ENCODE results near the gene SYT7. TPM values are rescaled to one million over a fixed set of nuclear protein-coding genes. Genes with fewer than 3 reads are reported as not detected.
"Not testable (repeated sequence)": the region's sequence is repeated elsewhere in the genome, so short reads cannot be mapped to it uniquely, and the experiment has no call there.

The SYT7 gene
- total RNA-seq, 3 donors from 2014 or later (not counting 1 experiment from before 2014, with no cell fraction given): 0.07 TPM; not detected in 2

DNA sequence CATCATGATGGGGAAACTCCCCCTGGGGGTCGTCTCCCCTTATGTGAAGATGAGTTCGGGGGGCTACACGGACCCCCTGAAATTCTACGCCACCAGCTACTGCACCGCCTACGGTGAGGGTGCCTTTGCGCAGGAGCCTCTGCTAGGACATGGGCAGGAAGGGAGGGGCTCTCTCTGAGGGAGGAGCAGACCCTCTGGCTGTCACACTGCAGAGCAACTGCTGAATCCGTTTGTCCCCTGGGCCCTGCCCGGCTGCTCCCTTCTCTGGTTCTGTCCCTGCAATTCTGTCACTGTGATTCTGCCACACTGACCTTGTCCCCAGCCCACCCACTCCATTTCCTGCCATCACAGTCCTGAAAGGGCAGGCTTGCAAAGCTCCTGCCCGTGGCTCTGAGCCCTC is 99.1 kb downstream of the SYT7 start:
- intact Hi-C loops (cut with micrococcal nuclease): no loop called here

DNA sequence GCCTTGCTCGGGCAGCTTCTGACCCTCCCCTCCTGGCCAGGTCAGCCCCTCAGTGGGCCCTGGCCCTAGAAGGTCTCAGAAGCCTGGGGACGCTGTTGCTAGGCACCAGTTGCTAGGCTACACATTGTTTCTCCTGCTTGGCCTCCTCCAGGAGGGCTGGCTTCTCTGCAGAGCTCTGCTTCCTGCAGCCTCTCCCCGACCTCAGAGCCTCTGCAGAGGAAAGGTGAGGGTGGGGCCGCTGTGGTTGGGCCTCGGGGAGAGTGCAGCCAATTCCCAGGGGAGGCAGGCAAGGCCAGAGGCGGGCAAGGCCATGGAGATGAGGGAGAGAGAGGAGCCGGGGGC is 99.9 kb downstream of the SYT7 start:
- intact Hi-C loops (cut with micrococcal nuclease): no loop called here
- Mint-ChIP-seq H3K27me3 (ENCODE audit: low read depth in 2 of 2) (peaks cover 0 to 3% of the 10 kb centered on the region in 2 donors), H3K4me3 (no peak overlapping the region), H3K4me1 (peaks cover 0 to 6% of the 10 kb centered on the region in 2 donors), H3K9me3 (no peaks in the 10 kb centered on the region), H3K36me3 (no peaks in the 10 kb centered on the region), H3K27ac (no peak overlapping the region)
- no peaks in the 10 kb centered on the region for H3K9me3 ChIP-seq (ENCODE audit: control insufficient read depth, insufficient read depth, low read length)
- DNase-seq (no peak), ATAC-seq (no peak)
- H3K4me3 ChIP-seq (ENCODE audit: low read length): no peak overlapping the region
- H3K4me1 ChIP-seq (ENCODE audit: control insufficient read depth, insufficient read depth, low read length): peaks cover 8% of the 10 kb centered on the region
- H3K36me3 ChIP-seq (ENCODE audit: control insufficient read depth, insufficient read depth, low read length): no peaks in the 10 kb centered on the region
- no peak overlapping the region for H3K27ac ChIP-seq (ENCODE audit: low read length)
- TF ChIP-seq, protein P1, sequence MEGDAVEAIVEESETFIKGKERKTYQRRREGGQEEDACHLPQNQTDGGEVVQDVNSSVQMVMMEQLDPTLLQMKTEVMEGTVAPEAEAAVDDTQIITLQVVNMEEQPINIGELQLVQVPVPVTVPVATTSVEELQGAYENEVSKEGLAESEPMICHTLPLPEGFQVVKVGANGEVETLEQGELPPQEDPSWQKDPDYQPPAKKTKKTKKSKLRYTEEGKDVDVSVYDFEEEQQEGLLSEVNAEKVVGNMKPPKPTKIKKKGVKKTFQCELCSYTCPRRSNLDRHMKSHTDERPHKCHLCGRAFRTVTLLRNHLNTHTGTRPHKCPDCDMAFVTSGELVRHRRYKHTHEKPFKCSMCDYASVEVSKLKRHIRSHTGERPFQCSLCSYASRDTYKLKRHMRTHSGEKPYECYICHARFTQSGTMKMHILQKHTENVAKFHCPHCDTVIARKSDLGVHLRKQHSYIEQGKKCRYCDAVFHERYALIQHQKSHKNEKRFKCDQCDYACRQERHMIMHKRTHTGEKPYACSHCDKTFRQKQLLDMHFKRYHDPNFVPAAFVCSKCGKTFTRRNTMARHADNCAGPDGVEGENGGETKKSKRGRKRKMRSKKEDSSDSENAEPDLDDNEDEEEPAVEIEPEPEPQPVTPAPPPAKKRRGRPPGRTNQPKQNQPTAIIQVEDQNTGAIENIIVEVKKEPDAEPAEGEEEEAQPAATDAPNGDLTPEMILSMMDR (IDR thresholded peaks at IDR 0.05): no peak
- H3K27me3 ChIP-seq (ENCODE audit: control insufficient read depth, insufficient read depth, low read length): no peaks in the 10 kb centered on the region
- WGBS (ENCODE audit: insufficient coverage): 55% methylated on average over 7 of the region's 7 CpGs

More for the DNA sequence above, 99.1 kb downstream of the SYT7 start:
- Histone ChIP-seq H3K27me3 (ENCODE audit: control insufficient read depth, insufficient read depth, low read length) (no peaks in the 10 kb centered on the region), H3K9me3 (ENCODE audit: control insufficient read depth, insufficient read depth, low read length) (no peaks in the 10 kb centered on the region), H3K27ac (ENCODE audit: low read length) (no peak overlapping the region), H3K4me1 (ENCODE audit: control insufficient read depth, insufficient read depth, low read length) (peaks cover 8% of the 10 kb centered on the region), H3K36me3 (ENCODE audit: control insufficient read depth, insufficient read depth, low read length) (no peaks in the 10 kb centered on the region), H3K4me3 (ENCODE audit: low read length) (no peak overlapping the region)
- ATAC-seq (no peak), DNase-seq (no peak)
- Mint-ChIP-seq H3K36me3 (no peaks in the 10 kb centered on the region), H3K9me3 (no peaks in the 10 kb centered on the region), H3K4me3 (no peak overlapping the region), H3K27me3 (ENCODE audit: low read depth in 2 of 2) (peaks cover 0 to 3% of the 10 kb centered on the region in 2 donors), H3K27ac (no peak overlapping the region), H3K4me1 (peaks cover 0 to 6% of the 10 kb centered on the region in 2 donors)
- TF ChIP-seq, protein P1 (IDR thresholded peaks at IDR 0.05): no peak
- 64% methylated on average over 10 of the region's 10 CpGs for WGBS (ENCODE audit: insufficient coverage)

DNA sequence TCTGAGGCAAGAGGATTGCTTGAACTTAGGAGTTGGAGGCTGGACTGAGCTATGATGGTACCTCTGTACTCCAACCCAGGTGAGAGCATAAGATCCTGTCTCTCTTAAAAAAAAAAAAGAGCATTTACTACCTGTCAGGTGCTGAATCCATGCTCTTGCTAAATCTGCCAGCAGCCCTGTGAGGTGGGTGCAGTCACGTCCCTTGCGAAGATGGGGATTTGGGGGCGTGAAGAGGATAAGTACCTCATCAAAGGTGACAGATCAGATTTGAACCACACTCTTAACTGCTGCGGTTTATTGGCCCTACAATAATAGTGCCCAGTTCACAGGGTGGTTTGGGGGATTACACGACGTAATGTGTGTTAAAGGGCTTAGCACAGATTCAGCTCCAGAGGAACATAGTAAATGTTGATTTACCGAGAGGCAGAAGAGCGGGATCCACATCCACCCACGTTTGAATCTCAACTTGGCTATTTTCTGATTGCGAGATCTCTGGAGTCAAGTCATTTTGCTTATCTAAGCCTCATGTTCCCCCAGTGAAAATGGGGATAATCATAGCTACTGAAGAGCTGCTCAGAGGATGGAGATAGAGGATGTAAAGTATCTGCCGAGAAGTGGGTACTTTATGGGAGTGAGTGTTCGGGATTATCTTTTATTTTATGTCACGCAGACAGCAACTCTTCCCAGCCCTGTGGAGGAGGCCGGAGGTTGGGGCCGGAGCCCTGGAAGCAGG is 100.4 kb downstream of the SYT7 start:
- Histone ChIP-seq H3K27ac (ENCODE audit: low read length) (no peak overlapping the region), H3K36me3 (ENCODE audit: control insufficient read depth, insufficient read depth, low read length) (no peaks in the 10 kb centered on the region), H3K4me3 (ENCODE audit: low read length) (no peak overlapping the region), H3K4me1 (ENCODE audit: control insufficient read depth, insufficient read depth, low read length) (peaks cover 8% of the 10 kb centered on the region), H3K9me3 (ENCODE audit: control insufficient read depth, insufficient read depth, low read length) (no peaks in the 10 kb centered on the region), H3K27me3 (ENCODE audit: control insufficient read depth, insufficient read depth, low read length) (no peaks in the 10 kb centered on the region)
- intact Hi-C loops (cut with micrococcal nuclease): no loop called here
- TF ChIP-seq, protein P1 (IDR thresholded peaks at IDR 0.05): no peak
- H3K27me3 Mint-ChIP-seq (ENCODE audit: low read depth in 2 of 2): peaks cover 0 to 3% of the 10 kb centered on the region in 2 donors
- WGBS (ENCODE audit: insufficient coverage): 90% methylated on average over 15 of the region's 15 CpGs
- H3K4me3 Mint-ChIP-seq: no peak overlapping the region
- H3K4me1 Mint-ChIP-seq: peaks cover 0 to 6% of the 10 kb centered on the region in 2 donors
- no peaks in the 10 kb centered on the region for H3K9me3 Mint-ChIP-seq
- DNase-seq: no peak
- H3K36me3 Mint-ChIP-seq: no peaks in the 10 kb centered on the region
- ATAC-seq: no peak
- H3K27ac Mint-ChIP-seq: no peak overlapping the region

DNA sequence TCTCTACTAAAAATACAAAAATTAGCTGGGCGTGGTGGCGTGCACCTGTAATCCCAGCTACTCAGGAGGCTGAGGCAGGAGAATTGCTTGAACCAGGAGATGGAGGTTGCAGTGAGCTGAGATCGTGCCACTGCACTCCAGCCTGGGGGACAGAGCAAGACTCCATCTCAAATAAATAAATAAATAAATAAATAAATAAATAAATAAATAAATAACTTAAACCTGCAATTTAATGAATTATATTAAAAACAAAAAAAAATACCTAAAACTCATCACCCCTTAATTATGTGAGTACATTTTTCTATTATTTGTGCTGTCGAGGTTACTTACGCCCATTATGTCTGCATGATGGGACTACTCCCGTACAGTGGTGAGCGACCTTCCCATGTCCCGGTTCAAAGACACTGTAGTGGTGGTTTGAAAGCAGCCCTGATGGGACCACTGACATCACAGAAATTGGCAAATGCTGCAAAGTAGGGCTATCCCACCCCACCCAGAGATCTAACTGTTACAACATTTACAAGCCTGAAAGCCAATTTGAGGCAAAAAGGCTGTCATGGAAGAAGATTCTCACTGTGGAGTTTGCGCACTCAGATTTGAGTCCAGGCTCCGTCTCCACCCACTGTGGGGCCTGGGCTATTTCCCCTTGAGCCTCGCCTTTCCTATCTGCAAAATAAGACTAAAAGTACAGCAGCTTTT is 101.4 kb downstream of the SYT7 start:
- 92% methylated on average over 8 of the region's 11 CpGs for WGBS (ENCODE audit: insufficient coverage)
- H3K9me3 ChIP-seq (ENCODE audit: control insufficient read depth, insufficient read depth, low read length); H3K27ac ChIP-seq (ENCODE audit: low read length); H3K27me3 Mint-ChIP-seq (ENCODE audit: low read depth in 2 of 2); H3K4me1 ChIP-seq (ENCODE audit: control insufficient read depth, insufficient read depth, low read length); H3K36me3 ChIP-seq (ENCODE audit: control insufficient read depth, insufficient read depth, low read length); H3K36me3 Mint-ChIP-seq; DNase-seq; ATAC-seq; H3K4me3 Mint-ChIP-seq; H3K4me1 Mint-ChIP-seq; H3K9me3 Mint-ChIP-seq; H3K27me3 ChIP-seq (ENCODE audit: control insufficient read depth, insufficient read depth, low read length); H3K27ac Mint-ChIP-seq; H3K4me3 ChIP-seq (ENCODE audit: low read length): not testable (repeated sequence)
- intact Hi-C loops (cut with micrococcal nuclease): loop anchor here (5.0 kb wide), 1 partner anchor 253 kb away; no protein-coding TSS in a partner anchor

Data from natural killer cell (primary cell).